Panc1 (cell line): Measurements from ENCODE around the gene KRTAP22-2.

Experiments used
- CTCF ChIP-seq: fragments of 450-650 bp; IDR thresholded peaks from 2 replicates; pipeline ENCODE4 v1.5.1; 2017; ENCODE audit warnings: mild to moderate bottlenecking
- POLR2AphosphoS5 ChIP-seq: IDR thresholded peaks from 2 replicates; pipeline ENCODE4 v1.6.1; 2012; ENCODE audit warnings: mild to moderate bottlenecking, low read depth, low read length, moderate library complexity
- SIN3A ChIP-seq: IDR thresholded peaks from 2 replicates; pipeline ENCODE4 v1.6.1; 2012; ENCODE audit warnings: low read depth, mild to moderate bottlenecking, low read length, moderate library complexity, borderline replicate concordance; ENCODE audit not compliant: insufficient read depth
- TF ChIP-seq, protein P1 (sequence below), 2 experiments: IDR thresholded peaks; 2 replicates each; pipeline ENCODE4 v1.6.1; 2011 to 2012; ENCODE audit warnings: low read depth in 2 of 2, control low read depth in 1 of 2, low read length in 1 of 2, mild to moderate bottlenecking in 1 of 2, moderate library complexity in 1 of 2; ENCODE audit not compliant: insufficient read depth in 1 of 2

DNA sequence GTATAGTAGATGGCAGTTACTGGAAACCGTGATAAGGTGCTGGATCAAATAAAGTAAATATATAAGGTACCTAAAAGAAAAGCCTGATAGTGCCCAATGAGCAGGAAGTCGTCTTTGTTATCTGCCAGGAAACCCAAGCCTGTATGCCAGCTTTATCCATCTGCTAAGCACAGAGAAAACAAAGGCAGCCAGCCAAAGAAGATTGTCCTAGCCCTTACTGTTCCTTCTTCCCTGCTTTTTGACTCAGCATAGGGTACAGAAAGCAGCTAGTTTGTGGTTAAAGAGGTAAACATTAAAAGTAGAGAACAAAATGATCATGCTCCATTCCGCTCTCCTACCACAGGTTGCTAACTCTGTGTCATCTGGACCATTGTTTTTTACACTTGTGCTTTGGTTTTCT is 10.1 kb downstream of the KRTAP22-2 start:
- TF ChIP-seq CTCF (no peak), POLR2AphosphoS5 (no peak), SIN3A (no peak)
- TF ChIP-seq, protein P1, sequence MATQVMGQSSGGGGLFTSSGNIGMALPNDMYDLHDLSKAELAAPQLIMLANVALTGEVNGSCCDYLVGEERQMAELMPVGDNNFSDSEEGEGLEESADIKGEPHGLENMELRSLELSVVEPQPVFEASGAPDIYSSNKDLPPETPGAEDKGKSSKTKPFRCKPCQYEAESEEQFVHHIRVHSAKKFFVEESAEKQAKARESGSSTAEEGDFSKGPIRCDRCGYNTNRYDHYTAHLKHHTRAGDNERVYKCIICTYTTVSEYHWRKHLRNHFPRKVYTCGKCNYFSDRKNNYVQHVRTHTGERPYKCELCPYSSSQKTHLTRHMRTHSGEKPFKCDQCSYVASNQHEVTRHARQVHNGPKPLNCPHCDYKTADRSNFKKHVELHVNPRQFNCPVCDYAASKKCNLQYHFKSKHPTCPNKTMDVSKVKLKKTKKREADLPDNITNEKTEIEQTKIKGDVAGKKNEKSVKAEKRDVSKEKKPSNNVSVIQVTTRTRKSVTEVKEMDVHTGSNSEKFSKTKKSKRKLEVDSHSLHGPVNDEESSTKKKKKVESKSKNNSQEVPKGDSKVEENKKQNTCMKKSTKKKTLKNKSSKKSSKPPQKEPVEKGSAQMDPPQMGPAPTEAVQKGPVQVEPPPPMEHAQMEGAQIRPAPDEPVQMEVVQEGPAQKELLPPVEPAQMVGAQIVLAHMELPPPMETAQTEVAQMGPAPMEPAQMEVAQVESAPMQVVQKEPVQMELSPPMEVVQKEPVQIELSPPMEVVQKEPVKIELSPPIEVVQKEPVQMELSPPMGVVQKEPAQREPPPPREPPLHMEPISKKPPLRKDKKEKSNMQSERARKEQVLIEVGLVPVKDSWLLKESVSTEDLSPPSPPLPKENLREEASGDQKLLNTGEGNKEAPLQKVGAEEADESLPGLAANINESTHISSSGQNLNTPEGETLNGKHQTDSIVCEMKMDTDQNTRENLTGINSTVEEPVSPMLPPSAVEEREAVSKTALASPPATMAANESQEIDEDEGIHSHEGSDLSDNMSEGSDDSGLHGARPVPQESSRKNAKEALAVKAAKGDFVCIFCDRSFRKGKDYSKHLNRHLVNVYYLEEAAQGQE (IDR thresholded peaks at IDR 0.05; ENCODE audit: insufficient read depth in 1 of 2, low read depth in 2 of 2, low read length in 1 of 2), result no peak
